HepG2 (cell line): ENCODE measurements around the gene ACOXL. TPM values are rescaled to one million over a fixed set of nuclear protein-coding genes. Genes with fewer than 3 reads are reported as not detected.
A peak's percentile ranks its signal among the peaks of the same experiment; 100 is the strongest.

Source experiments
- ARID4A ChIP-seq: sonication (generic); formaldehyde crosslinking; IDR thresholded peaks from 2 replicates; pipeline ENCODE4 v1.5.0; 2020; ENCODE audit warnings: mild to moderate bottlenecking, missing genetic modification reagents, borderline replicate concordance
- HOXA3 ChIP-seq: sonication (generic); formaldehyde crosslinking; IDR thresholded peaks from 2 replicates; pipeline ENCODE4 v1.5.0; 2020; ENCODE audit warnings: missing genetic modification reagents
- IRX3 ChIP-seq: sonication (generic); formaldehyde crosslinking; IDR thresholded peaks from 2 replicates; pipeline ENCODE4 v1.8.1; 2023; ENCODE audit warnings: mild to moderate bottlenecking, low read depth, missing genetic modification reagents, borderline replicate concordance
- LBX2 ChIP-seq: sonication (generic); formaldehyde crosslinking; IDR thresholded peaks from 2 replicates; pipeline ENCODE4 v1.5.0; 2020; ENCODE audit warnings: missing genetic modification reagents, mild to moderate bottlenecking, borderline replicate concordance
- MZF1 ChIP-seq: sonication (generic); formaldehyde crosslinking; IDR thresholded peaks from 2 replicates; pipeline ENCODE4 v1.8.1; 2023; ENCODE audit warnings: mild to moderate bottlenecking, missing genetic modification reagents, borderline replicate concordance
- NFYB ChIP-seq: sonication (generic); formaldehyde crosslinking; IDR thresholded peaks from 2 replicates; pipeline ENCODE4 v1.4.0; 2020; ENCODE audit warnings: missing genetic modification reagents
- PBX2 ChIP-seq: IDR thresholded peaks from 2 replicates; pipeline ENCODE4 v1.6.1; 2016; ENCODE audit warnings: control low read depth
- SMAD1 ChIP-seq: sonication (generic); formaldehyde crosslinking; IDR thresholded peaks from 2 replicates; pipeline ENCODE4 v1.4.0; 2020; ENCODE audit warnings: missing genetic modification reagents, low read depth, mild to moderate bottlenecking, borderline replicate concordance
- SRY ChIP-seq: sonication (generic); formaldehyde crosslinking; IDR thresholded peaks from 2 replicates; pipeline ENCODE4 v1.8.0; 2022; ENCODE audit warnings: mild to moderate bottlenecking, missing genetic modification reagents
- ZIK1 ChIP-seq: sonication (generic); formaldehyde crosslinking; IDR thresholded peaks from 2 replicates; pipeline ENCODE4 v1.5.0; 2020; ENCODE audit warnings: mild to moderate bottlenecking, low read depth, missing genetic modification reagents, borderline replicate concordance
- ZKSCAN8 ChIP-seq: IDR thresholded peaks from 2 replicates; pipeline ENCODE4 v1.6.1; 2016; ENCODE audit warnings: borderline replicate concordance, missing genetic modification reagents, missing compliant biosample characterization
- ZMAT3 ChIP-seq: sonication (generic); formaldehyde crosslinking; conservative IDR thresholded peaks from 2 replicates; pipeline ENCODE4 v1.7.0; 2021; ENCODE audit warnings: missing genetic modification reagents
- ZNF136 ChIP-seq: sonication (generic); formaldehyde crosslinking; IDR thresholded peaks from 2 replicates; pipeline ENCODE4 v1.8.1; 2022; ENCODE audit warnings: low read depth, mild to moderate bottlenecking, moderate library complexity, missing genetic modification reagents
- ZNF160 ChIP-seq: sonication (generic); formaldehyde crosslinking; IDR thresholded peaks from 2 replicates; pipeline ENCODE4 v1.8.0; 2022; ENCODE audit warnings: mild to moderate bottlenecking, inconsistent platforms, missing genetic modification reagents
- ZNF20 ChIP-seq: sonication (generic); formaldehyde crosslinking; IDR thresholded peaks from 2 replicates; pipeline ENCODE4 v1.4.0; 2020; ENCODE audit warnings: mild to moderate bottlenecking, moderate library complexity, missing genetic modification reagents
- ZNF414 ChIP-seq: sonication (generic); formaldehyde crosslinking; IDR thresholded peaks from 2 replicates; pipeline ENCODE4 v1.5.0; 2020; ENCODE audit warnings: missing genetic modification reagents
- ZNF619 ChIP-seq: sonication (generic); formaldehyde crosslinking; IDR thresholded peaks from 2 replicates; pipeline ENCODE4 v1.4.0; 2020; ENCODE audit warnings: mild to moderate bottlenecking, missing genetic modification reagents
- ZNF850 ChIP-seq: sonication (generic); formaldehyde crosslinking; conservative IDR thresholded peaks from 2 replicates; pipeline ENCODE4 v1.9.0; 2021; ENCODE audit warnings: mild to moderate bottlenecking, missing genetic modification reagents
- ZNF883 ChIP-seq: sonication (generic); formaldehyde crosslinking; IDR thresholded peaks from 2 replicates; pipeline ENCODE4 v1.5.1; 2020; ENCODE audit warnings: mild to moderate bottlenecking, missing genetic modification reagents; ENCODE audit errors: not compliant biosample characterization
- polyA plus RNA-seq, 8 experiments: library from polyadenylated mRNA; depleted of rRNA in 3 of 8; stranded (reverse) in 7 of 8; unstranded in 1 of 8; fragments of >200 nt; fragmentation: Illumina TruSeq in 4 of 8; extraction: Trizol in 4 of 8; gene quantifications; 2 replicates each; pipeline versions ENCODE4 v1.2.1 to v1.2.3, GENCODE V29; 2011 to 2016; ENCODE audit warnings: low read depth in 4 of 8, missing spikeins in 1 of 8, mixed read lengths in 1 of 8; ENCODE audit not compliant: insufficient read depth in 1 of 8
- total RNA-seq, 5 experiments: library from RNA; depleted of rRNA; stranded (reverse); fragments of >200 nt; fragmentation: Illumina TruSeq; extraction: Trizol; gene quantifications; 2 replicates each; pipeline ENCODE4 v1.2.3, GENCODE V29; 2016; ENCODE audit warnings: low read depth in 1 of 5
- TF ChIP-seq, protein P1 (sequence below): sonication (generic); formaldehyde crosslinking; IDR thresholded peaks from 2 replicates; pipeline ENCODE4 v1.4.0; 2020; ENCODE audit warnings: mild to moderate bottlenecking, missing genetic modification reagents
- TF ChIP-seq, protein P2 (sequence below): sonication (generic); formaldehyde crosslinking; IDR thresholded peaks from 2 replicates; pipeline ENCODE4 v1.8.1; 2022; ENCODE audit warnings: mild to moderate bottlenecking, missing genetic modification reagents

The ACOXL gene
- total and polyA plus RNA-seq, 2 of the 13 experiments (the other 11 are each of a cell fraction or from before 2014, with no cell fraction given) = not detected

DNA sequence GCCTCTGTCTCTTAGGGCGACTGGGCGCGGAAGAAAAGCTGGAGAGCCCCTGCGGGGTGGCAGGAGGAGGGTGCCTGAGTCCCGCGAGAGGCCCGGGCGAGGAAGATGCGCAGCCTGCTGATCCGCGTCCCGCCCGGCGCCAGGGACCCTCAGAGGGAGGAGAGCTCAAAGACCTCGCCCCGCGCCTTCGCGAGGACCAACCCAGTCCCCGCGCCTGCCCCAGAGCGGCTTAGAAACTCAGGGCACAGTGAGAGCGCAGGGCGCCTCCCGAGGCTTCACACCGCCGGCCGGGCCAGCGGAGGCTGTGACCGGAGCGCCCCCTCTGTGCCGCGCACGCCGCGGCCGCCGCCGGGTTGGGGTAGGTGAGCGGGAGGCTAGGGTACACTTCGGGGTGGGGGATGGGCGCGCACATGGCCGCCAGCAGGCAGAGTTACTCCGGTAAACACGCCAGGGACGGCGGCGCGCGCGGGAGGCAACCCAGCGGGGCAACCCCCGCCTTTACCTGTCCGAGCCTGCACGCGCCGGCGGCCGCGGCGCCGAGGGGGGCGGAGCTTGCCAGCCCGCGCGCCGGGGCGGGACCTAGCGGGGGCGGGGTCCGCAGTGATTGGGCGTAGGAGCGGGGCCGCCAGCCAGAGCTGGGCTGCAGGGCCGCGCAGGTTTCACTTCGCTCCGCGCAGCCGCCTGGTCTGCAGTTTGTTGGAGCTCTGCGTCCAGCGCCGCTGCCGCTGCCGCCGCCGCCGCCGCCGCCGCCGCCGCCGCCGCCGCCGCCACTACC, 388.1 kb downstream of the ACOXL start, which contains the start of gene BCL2L11 (continued):
- TF ChIP-seq, protein P1, sequence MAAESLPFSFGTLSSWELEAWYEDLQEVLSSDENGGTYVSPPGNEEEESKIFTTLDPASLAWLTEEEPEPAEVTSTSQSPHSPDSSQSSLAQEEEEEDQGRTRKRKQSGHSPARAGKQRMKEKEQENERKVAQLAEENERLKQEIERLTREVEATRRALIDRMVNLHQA (CRISPR knock-in tag) = no peak
- TF ChIP-seq ZIK1 (CRISPR knock-in tag) (peak; percentile 96), ZKSCAN8 (CRISPR knock-in tag) (peak; percentile 86), LBX2 (CRISPR knock-in tag) (peak; percentile 80), ZNF414 (CRISPR knock-in tag) (peak; percentile 97), ZNF136 (CRISPR knock-in tag) (peak; percentile 74; the same call in 1 of the 2 replicates), ZNF160 (CRISPR knock-in tag) (peak; percentile 89; the same call in 1 of the 2 replicates), HOXA3 (CRISPR knock-in tag) (peak; percentile 95), PBX2 (CRISPR knock-in tag) (no peak), IRX3 (CRISPR knock-in tag) (peak; percentile 92), SRY (CRISPR knock-in tag) (peak; percentile 82), MZF1 (CRISPR knock-in tag) (no peak), ZNF850 (CRISPR knock-in tag) (peak; percentile 87), ZNF619 (CRISPR knock-in tag) (peak; percentile 77; the same call in 1 of the 2 replicates), SMAD1 (CRISPR knock-in tag) (0 out of 2 replicates have a peak, but pooled peaks have one; percentile 55), ZMAT3 (CRISPR knock-in tag) (peak; percentile 95; the same call in 1 of the 2 replicates), ZNF883 (CRISPR knock-in tag) (no peak), ZNF20 (CRISPR knock-in tag) (peak; percentile 94; the same call in 1 of the 2 replicates), ARID4A (peak; percentile 97), NFYB (CRISPR knock-in tag) (peak; percentile 68; the same call in 1 of the 2 replicates)
- TF ChIP-seq, protein P2, sequence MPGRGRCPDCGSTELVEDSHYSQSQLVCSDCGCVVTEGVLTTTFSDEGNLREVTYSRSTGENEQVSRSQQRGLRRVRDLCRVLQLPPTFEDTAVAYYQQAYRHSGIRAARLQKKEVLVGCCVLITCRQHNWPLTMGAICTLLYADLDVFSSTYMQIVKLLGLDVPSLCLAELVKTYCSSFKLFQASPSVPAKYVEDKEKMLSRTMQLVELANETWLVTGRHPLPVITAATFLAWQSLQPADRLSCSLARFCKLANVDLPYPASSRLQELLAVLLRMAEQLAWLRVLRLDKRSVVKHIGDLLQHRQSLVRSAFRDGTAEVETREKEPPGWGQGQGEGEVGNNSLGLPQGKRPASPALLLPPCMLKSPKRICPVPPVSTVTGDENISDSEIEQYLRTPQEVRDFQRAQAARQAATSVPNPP (CRISPR knock-in tag) = peak; percentile 98
